ENCODE results near the gene USH1C. TPM values are rescaled to one million over a fixed set of nuclear protein-coding genes. Genes with fewer than 3 reads are reported as not detected.

Gene USH1C
- total and polyA plus RNA-seq, 4 donors, result 0.10 to 0.55 (median 0.13) TPM

GRCh38 chr11:17538731-17539130 lies 5.5 kb downstream of the USH1C start:
- no peak overlapping the region for H3K4me3 ChIP-seq
- H3K9me3 ChIP-seq (ENCODE audit: control insufficient read depth in 4 of 4, insufficient read depth in 3 of 4, low read length in 3 of 4), result no peaks in the 10 kb centered on the region
- ATAC-seq (ENCODE audit: insufficient read depth, low FRiP score) (no peak), DNase-seq (no peak)
- H3K27ac ChIP-seq (ENCODE audit: low read depth in 1 of 2, low read length in 1 of 2), result no peak overlapping the region
- H3K4me1 ChIP-seq (ENCODE audit: control insufficient read depth in 5 of 5, insufficient read depth in 5 of 5, low read length in 5 of 5), result no peaks in the 10 kb centered on the region
- TF ChIP-seq, protein P1, sequence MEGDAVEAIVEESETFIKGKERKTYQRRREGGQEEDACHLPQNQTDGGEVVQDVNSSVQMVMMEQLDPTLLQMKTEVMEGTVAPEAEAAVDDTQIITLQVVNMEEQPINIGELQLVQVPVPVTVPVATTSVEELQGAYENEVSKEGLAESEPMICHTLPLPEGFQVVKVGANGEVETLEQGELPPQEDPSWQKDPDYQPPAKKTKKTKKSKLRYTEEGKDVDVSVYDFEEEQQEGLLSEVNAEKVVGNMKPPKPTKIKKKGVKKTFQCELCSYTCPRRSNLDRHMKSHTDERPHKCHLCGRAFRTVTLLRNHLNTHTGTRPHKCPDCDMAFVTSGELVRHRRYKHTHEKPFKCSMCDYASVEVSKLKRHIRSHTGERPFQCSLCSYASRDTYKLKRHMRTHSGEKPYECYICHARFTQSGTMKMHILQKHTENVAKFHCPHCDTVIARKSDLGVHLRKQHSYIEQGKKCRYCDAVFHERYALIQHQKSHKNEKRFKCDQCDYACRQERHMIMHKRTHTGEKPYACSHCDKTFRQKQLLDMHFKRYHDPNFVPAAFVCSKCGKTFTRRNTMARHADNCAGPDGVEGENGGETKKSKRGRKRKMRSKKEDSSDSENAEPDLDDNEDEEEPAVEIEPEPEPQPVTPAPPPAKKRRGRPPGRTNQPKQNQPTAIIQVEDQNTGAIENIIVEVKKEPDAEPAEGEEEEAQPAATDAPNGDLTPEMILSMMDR (IDR thresholded peaks at IDR 0.05; ENCODE audit: control extremely low read depth, extremely low read depth), result no peak
- no peak overlapping the region for H3K9ac ChIP-seq (ENCODE audit: insufficient read depth in 1 of 2, low read length in 2 of 2)
- 67 to 76% methylated on average over 3 of the region's 3 CpGs for WGBS, 2 donors
- no peaks in the 10 kb centered on the region for H3K27me3 ChIP-seq (ENCODE audit: control insufficient read depth in 3 of 3, insufficient read depth in 3 of 3, low read length in 2 of 3)
- no peaks in the 10 kb centered on the region for H3K36me3 ChIP-seq (ENCODE audit: control insufficient read depth in 4 of 4, insufficient read depth in 4 of 4, low read length in 4 of 4)

GRCh38 chr11:17538054-17538453 lies 6.2 kb downstream of the USH1C start:
- Histone ChIP-seq H3K27me3 (ENCODE audit: control insufficient read depth in 3 of 3, insufficient read depth in 3 of 3, low read length in 2 of 3) (no peaks in the 10 kb centered on the region), H3K4me1 (ENCODE audit: control insufficient read depth in 5 of 5, insufficient read depth in 5 of 5, low read length in 5 of 5) (no peaks in the 10 kb centered on the region), H3K9me3 (ENCODE audit: control insufficient read depth in 4 of 4, insufficient read depth in 3 of 4, low read length in 3 of 4) (no peaks in the 10 kb centered on the region), H3K27ac (ENCODE audit: low read depth in 1 of 2, low read length in 1 of 2) (no peak overlapping the region), H3K9ac (ENCODE audit: insufficient read depth in 1 of 2, low read length in 2 of 2) (no peak overlapping the region), H3K36me3 (ENCODE audit: control insufficient read depth in 4 of 4, insufficient read depth in 4 of 4, low read length in 4 of 4) (no peaks in the 10 kb centered on the region), H3K4me3 (no peak overlapping the region)
- TF ChIP-seq, protein P1 (IDR thresholded peaks at IDR 0.05; ENCODE audit: control extremely low read depth, extremely low read depth), result no peak
- WGBS, 2 donors, result 95 to 96% methylated on average over 1 of the region's 1 CpG
- DNase-seq (no peak), ATAC-seq (ENCODE audit: insufficient read depth, low FRiP score) (no peak)

- no peaks in the 10 kb centered on the region for H3K4me1 ChIP-seq (ENCODE audit: control insufficient read depth in 5 of 5, insufficient read depth in 5 of 5, low read length in 5 of 5)
- H3K9ac ChIP-seq (ENCODE audit: insufficient read depth in 1 of 2, low read length in 2 of 2), result no peak overlapping the region
- H3K27ac ChIP-seq (ENCODE audit: low read depth in 1 of 2, low read length in 1 of 2), result no peak overlapping the region
- no peaks in the 10 kb centered on the region for H3K9me3 ChIP-seq (ENCODE audit: control insufficient read depth in 4 of 4, insufficient read depth in 3 of 4, low read length in 3 of 4)
- TF ChIP-seq, protein P1 (IDR thresholded peaks at IDR 0.05; ENCODE audit: control extremely low read depth, extremely low read depth), result no peak
- DNase-seq (no peak), ATAC-seq (ENCODE audit: insufficient read depth, low FRiP score) (no peak)
- H3K36me3 ChIP-seq (ENCODE audit: control insufficient read depth in 4 of 4, insufficient read depth in 4 of 4, low read length in 4 of 4), result no peaks in the 10 kb centered on the region
- WGBS, 2 donors, result 90 to 92% methylated on average over 8 of the region's 8 CpGs
- H3K4me3 ChIP-seq, result no peak overlapping the region
- no peaks in the 10 kb centered on the region for H3K27me3 ChIP-seq (ENCODE audit: control insufficient read depth in 3 of 3, insufficient read depth in 3 of 3, low read length in 2 of 3)
Measured at GRCh38 chr11:17537261-17537660, 7.0 kb downstream of the USH1C start.

GRCh38 chr11:17535488-17535887 lies 8.7 kb downstream of the USH1C start:
- no peak overlapping the region for H3K4me3 ChIP-seq
- no peak overlapping the region for H3K9ac ChIP-seq (ENCODE audit: insufficient read depth in 1 of 2, low read length in 2 of 2)
- DNase-seq (no peak), ATAC-seq (ENCODE audit: insufficient read depth, low FRiP score) (no peak)
- H3K9me3 ChIP-seq (ENCODE audit: control insufficient read depth in 4 of 4, insufficient read depth in 3 of 4, low read length in 3 of 4), result no peaks in the 10 kb centered on the region
- H3K27me3 ChIP-seq (ENCODE audit: control insufficient read depth in 3 of 3, insufficient read depth in 3 of 3, low read length in 2 of 3), result no peaks in the 10 kb centered on the region
- H3K27ac ChIP-seq (ENCODE audit: low read depth in 1 of 2, low read length in 1 of 2), result no peak overlapping the region
- TF ChIP-seq, protein P1 (IDR thresholded peaks at IDR 0.05; ENCODE audit: control extremely low read depth, extremely low read depth), result no peak
- H3K36me3 ChIP-seq (ENCODE audit: control insufficient read depth in 4 of 4, insufficient read depth in 4 of 4, low read length in 4 of 4), result no peaks in the 10 kb centered on the region
- WGBS, 2 donors, result 85 to 90% methylated on average over 3 of the region's 3 CpGs
- peaks cover 0 to 3% (median 0%) of the 10 kb centered on the region in 5 donors for H3K4me1 ChIP-seq (ENCODE audit: control insufficient read depth in 5 of 5, insufficient read depth in 5 of 5, low read length in 5 of 5)

Measured in lung (tissue), 12 donors.